Esophagus muscularis mucosa (tissue), 4 donors: ENCODE measurements around the gene SLC8B1.

Experiments used
- CTCF ChIP-seq, 3 experiments: fragments of 200-600 bp in 2 of 3; fragments of 450-650 bp in 1 of 3; sonication (generic) in 2 of 3; IDR thresholded peaks; one replicate each; pipeline ENCODE4 v1.5.1; 2017 to 2019; ENCODE audit warnings: antibody characterized with exemption in 3 of 3, mild to moderate bottlenecking in 2 of 3, moderate library complexity in 1 of 3
- EP300 ChIP-seq: sonication (generic); formaldehyde crosslinking; IDR thresholded peaks from one replicate; pipeline ENCODE4 v1.6.1; 2017; ENCODE audit warnings: antibody characterized with exemption
- POLR2A ChIP-seq: fragments of 450-650 bp; IDR thresholded peaks from one replicate; pipeline ENCODE4 v1.6.1; 2017; ENCODE audit warnings: antibody characterized with exemption, moderate library complexity, mild to moderate bottlenecking, low read depth
- POLR2AphosphoS5 ChIP-seq, 2 donors: sonication (generic); formaldehyde crosslinking; IDR thresholded peaks; one replicate each; pipeline ENCODE4 v1.6.1; 2017; ENCODE audit warnings: antibody characterized with exemption in 2 of 2

- TF ChIP-seq POLR2A, result no peak
- TF ChIP-seq CTCF (IDR thresholded peaks at IDR 0.05), result no peak
- TF ChIP-seq POLR2AphosphoS5 (IDR thresholded peaks at IDR 0.05), result no peak
- TF ChIP-seq EP300, result no peak
Observed at GRCh38 chr12:113276306-113276705, 58.6 kb downstream of the SLC8B1 start.
